Measurements from ENCODE around the gene CGB7.

CGB7 gene

GRCh38 chr19:49057636-49058234 is at the start of gene CGB7:
Gene CGB7 (minus strand): TSS chr19:49057749. CDS start chr19:49055375, 2,374 bp downstream.
- DNase-seq (ENCODE audit: low spot score) = no peak

DNA sequence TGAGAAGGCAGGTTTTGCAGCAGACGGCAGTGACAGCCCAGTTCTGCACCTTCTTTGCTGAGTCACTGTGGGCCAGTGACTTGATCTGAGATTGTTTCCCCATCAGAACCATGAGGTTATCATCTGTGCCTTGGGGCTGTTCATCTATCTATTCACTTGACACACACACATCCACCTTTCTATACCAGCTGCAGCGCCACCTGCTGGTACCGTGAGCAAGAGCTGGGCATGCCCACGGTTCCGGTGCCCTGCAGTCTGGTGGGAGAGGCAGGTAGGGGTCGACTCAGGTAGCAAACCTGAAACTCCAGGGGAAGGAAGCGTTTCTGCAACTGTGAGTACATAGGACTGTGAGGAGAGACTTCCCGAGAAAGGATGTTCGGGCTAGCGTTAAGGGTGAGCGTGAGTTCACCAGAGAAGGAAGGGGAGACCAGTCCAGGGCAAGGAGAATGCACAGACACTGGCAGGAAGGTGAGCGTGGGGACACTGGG is 49.1 kb upstream of the CGB7 start:
- peak; percentile 74 for DNase-seq (ENCODE audit: low spot score)

DNA sequence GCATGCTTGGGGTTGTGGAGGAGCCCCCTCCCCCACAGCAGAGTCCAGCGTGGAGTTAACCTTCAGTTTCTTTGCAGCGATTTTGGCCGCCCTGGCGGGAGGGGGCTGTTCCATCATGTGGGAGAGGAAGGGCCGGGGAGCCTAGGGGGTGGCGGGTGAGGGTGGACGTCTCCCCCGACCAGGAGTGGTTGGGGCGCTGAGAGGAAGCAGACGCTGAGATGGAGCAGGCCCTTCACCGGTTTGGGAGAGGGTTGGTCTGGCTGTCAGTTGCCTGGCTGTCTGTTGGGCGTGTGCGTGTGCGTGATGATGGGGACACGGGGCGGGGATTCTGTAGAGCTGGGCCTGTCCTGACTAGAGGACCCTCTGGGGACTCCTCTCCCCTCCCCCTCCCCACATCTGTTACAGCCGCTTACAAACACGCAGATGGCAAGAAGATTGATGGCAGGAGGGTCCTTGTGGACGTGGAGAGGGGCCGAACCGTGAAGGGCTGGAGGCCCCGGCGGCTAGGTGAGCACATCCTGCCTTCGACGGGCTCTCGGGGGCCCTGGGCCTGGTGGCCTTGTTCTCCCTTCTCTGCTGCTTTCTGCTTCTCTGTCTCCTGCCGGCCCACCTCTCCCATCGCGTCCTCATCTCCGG is 46.8 kb upstream of the CGB7 start:
- DNase-seq (ENCODE audit: low spot score) = no peak

DNA sequence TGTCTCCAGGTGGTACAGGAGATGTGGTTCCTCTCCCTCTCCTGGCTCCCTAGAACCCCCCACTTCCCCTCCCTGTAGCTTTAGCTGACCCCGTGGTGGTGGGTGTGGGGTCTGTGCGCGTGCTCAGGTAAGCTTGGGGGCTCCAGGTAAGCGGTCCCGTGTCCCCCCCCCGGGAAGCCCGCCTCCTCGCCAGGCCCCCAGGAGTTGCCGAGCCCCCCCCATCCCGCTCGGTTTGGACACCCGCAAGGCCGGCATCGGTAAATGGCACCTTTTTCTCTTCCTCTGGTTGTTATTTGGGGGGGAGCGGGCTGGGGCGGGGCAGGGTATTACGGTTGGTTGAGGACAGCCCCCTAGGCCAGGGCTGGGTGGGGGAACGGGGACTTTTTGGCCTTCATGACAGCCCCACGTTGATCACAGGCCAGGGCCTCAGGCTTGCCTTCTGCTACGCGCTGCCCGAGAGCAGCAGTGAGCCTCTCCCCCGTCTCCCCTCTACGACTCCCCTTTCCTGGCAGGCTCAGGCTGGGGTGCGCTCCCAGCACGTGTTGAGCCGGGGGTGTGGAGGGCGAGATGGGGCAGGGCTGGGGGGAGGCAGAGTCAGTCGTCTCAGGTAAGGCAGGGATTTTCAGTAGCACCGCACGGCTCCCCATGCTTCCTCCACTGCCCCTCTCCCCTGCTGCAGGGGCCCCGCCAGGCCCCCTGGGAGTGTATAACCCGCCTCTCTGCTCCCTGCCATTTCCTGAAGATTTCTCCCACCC is 46.0 kb upstream of the CGB7 start:
- no peak for DNase-seq (ENCODE audit: low spot score)

GRCh38 chr19:49102303-49102702 is 44.8 kb upstream of the CGB7 start:
- no peak for DNase-seq (ENCODE audit: low spot score)

- no peak for DNase-seq (ENCODE audit: low spot score)
Measured at GRCh38 chr19:49101160-49101559, 43.6 kb upstream of the CGB7 start.

GRCh38 chr19:49098795-49099194 is 41.2 kb upstream of the CGB7 start:
- no peak for DNase-seq (ENCODE audit: low spot score)

GRCh38 chr19:49097453-49098288 is 40.1 kb upstream of the CGB7 start:
- DNase-seq (ENCODE audit: low spot score) = peak; percentile 87

GRCh38 chr19:49094505-49095482 is 37.2 kb upstream of the CGB7 start:
- DNase-seq (ENCODE audit: low spot score) = no peak

DNA sequence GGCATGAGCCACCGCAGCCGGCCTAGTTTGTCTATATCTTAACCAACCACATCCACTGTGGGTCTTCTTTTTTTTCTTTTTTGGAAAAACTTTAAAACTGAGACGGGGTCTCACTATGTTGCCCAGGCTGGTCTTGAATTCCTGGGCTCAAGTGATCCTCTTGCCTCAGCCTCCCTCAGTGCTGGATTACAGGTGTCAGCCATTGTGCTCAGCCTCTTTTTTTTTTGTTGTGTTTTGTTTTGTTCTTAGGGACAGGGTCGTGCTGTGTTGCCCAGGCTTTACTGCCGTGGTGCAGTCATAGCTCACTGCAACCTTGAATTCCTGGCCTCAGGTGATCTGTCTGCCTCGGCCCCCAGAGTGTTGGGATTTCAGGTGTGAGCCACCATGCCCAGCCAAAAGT is 35.1 kb upstream of the CGB7 start:
- no peak for DNase-seq (ENCODE audit: low spot score)

GRCh38 chr19:49091391-49092038 is 34.0 kb upstream of the CGB7 start:
- no peak for DNase-seq (ENCODE audit: low spot score)

DNA sequence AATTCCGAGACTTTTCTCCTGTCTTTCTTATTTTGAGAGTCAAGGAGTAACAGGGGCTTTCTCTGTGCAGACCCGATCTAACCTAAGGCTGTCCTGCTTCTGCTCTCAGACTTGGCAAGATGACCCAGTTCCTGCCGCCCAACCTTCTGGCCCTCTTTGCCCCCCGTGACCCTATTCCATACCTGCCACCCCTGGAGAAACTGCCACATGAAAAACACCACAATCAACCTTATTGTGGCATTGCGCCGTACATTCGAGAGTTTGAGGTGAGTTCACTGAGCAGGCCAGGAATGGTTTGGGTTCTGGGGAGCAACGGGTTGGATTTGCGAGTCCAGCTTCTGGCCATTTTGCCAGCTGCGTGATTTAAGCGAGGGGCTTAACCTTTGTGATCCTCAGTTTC is 28.7 kb upstream of the CGB7 start:
- no peak for DNase-seq (ENCODE audit: low spot score)

DNA sequence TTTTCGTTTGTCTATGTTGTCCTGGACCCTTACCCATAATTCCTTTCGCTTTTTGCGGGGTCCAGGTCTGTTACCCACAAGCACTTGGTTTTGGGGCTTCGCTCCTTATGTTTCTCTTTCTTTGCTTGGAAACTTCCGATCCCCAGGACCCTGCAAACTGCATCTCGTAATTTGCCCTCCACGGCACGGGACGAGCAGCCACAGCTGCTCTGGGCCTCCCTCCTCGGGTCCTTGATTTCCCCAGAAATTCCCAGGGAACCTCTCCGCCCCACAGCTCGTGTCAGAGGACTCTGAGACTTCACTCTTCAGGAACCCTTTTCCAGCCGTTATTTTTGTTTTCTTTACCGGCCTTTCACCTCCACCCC is 28.3 kb upstream of the CGB7 start:
- DNase-seq (ENCODE audit: low spot score) = no peak

- DNase-seq (ENCODE audit: low spot score) = peak; percentile 98
Measured at GRCh38 chr19:49085020-49085867, 27.7 kb upstream of the CGB7 start, which contains the start of gene SNRNP70. Gene SNRNP70 (plus strand): TSS chr19:49085451. CDS start chr19:49086415, 964 bp downstream.

GRCh38 chr19:49084206-49085019 is 26.9 kb upstream of the CGB7 start:
- no peak for DNase-seq (ENCODE audit: low spot score)

GRCh38 chr19:49081273-49081672 is 23.7 kb upstream of the CGB7 start:
- no peak for DNase-seq (ENCODE audit: low spot score)

DNA sequence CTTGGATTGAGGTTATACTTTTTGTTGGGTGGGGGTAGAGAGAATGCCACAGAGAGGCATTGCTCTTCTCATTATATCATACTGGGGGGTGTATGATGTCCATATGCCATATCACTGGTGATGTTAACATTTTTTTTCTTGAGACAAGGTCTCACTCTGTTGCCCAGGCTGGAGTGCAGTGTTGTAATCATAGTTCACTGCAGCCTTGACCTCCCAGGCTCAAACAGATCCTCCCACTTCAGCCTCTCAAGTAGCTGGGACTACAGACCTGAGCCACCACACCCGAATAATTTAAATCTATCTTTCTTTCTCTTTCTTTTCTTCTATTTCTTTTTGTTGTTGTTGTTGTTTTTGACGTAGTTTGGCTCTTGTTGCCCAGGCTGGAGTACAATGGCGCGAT is 22.8 kb upstream of the CGB7 start:
- no peak for DNase-seq (ENCODE audit: low spot score)

DNA sequence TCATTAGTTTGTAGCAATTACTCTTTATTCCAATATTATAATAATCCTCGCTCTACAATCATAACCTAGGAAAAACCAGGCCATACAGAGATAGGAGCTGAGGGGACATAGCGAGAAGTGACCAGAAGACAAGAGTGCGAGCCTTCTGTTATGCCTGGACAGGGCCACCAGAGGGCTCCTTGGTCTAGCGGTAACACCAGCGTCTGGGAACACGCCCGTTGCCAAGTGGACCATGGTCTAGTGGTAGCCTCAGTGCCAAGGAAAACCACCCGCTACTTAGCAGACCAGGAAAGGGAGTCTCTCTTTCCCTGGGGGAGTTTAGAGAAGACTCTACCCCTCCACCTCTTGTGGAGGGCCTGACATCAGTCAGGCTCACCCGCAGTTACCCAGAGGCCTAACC is 17.3 kb upstream of the CGB7 start:
- DNase-seq (ENCODE audit: low spot score) = peak; percentile 27
